ENCODE data around the gene ALDOB. TPM values are rescaled to one million over a fixed set of nuclear protein-coding genes. Genes with fewer than 3 reads are reported as not detected.

Gene ALDOB
- polyA plus RNA-seq, 2 of the 4 experiments (the other 2 are of a cell fraction), result not detected

DNA sequence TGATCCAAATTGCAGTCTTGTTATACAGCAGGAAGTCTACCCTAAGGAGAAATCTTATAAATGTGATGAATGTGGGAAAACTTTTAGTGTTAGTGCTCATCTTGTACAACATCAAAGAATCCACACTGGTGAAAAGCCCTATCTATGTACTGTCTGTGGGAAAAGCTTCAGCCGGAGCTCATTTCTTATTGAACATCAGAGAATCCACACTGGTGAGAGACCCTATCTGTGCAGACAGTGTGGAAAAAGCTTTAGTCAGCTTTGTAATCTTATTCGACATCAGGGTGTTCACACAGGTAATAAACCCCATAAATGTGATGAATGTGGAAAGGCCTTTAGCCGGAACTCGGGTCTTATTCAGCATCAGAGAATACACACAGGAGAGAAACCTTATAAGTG lies 26.5 kb downstream of the ALDOB start:
- H3K27ac ChIP-seq, result no peak overlapping the region
- TF ChIP-seq, protein P1, sequence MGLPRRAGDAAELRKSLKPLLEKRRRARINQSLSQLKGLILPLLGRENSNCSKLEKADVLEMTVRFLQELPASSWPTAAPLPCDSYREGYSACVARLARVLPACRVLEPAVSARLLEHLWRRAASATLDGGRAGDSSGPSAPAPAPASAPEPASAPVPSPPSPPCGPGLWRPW (IDR thresholded peaks at IDR 0.05), result peak; percentile 21; the same call in 1 of the 2 replicates
- peak; percentile 32; the same call in 1 of the 2 replicates for TF ChIP-seq KDM1A (IDR thresholded peaks at IDR 0.05; ENCODE audit: low read depth)
- TF ChIP-seq FOSL2 (IDR thresholded peaks at IDR 0.05), result no peak
- no peak for TF ChIP-seq FOSL2 (CRISPR knock-in tag; IDR thresholded peaks at IDR 0.05)
- 0 out of 2 replicates have a peak, but pooled peaks have one; percentile 41 for TF ChIP-seq GATA3 (IDR thresholded peaks at IDR 0.05; ENCODE audit: borderline replicate concordance)
- no peak for TF ChIP-seq CBX8 (IDR thresholded peaks at IDR 0.05)
- WGBS (ENCODE audit: missing lambda C conversion rate), result 88% methylated on average over 4 of the region's 4 CpGs
- ChIA-PET CTCF (interaction anchor here (0.9 to 2.2 kb wide), 5 partner anchors 11 to 22 kb away, joined by 3 to 9 read pairs (median 4); partner anchors contain the start of gene MRPL50), POLR2A (interaction anchor here (1.5 kb wide), 1 partner anchor 11 kb away, joined by 8 read pairs; the partner anchor contains the start of genes MRPL50 and ZNF189)
- H3K4me1 ChIP-seq, result no peaks in the 10 kb centered on the region
- FAIRE-seq (no peak), ATAC-seq (no peak; a peak in 1 of 6 replicates), DNase-seq (ENCODE audit: low read depth in 1 of 2, low spot score in 1 of 2) (peak in 1 of 2 experiments; percentile 45)
- no peak overlapping the region for H3K4me2 ChIP-seq
- peaks cover 96% of the 10 kb centered on the region for H3K9me3 ChIP-seq
- no peak overlapping the region for H3K4me3 ChIP-seq

DNA sequence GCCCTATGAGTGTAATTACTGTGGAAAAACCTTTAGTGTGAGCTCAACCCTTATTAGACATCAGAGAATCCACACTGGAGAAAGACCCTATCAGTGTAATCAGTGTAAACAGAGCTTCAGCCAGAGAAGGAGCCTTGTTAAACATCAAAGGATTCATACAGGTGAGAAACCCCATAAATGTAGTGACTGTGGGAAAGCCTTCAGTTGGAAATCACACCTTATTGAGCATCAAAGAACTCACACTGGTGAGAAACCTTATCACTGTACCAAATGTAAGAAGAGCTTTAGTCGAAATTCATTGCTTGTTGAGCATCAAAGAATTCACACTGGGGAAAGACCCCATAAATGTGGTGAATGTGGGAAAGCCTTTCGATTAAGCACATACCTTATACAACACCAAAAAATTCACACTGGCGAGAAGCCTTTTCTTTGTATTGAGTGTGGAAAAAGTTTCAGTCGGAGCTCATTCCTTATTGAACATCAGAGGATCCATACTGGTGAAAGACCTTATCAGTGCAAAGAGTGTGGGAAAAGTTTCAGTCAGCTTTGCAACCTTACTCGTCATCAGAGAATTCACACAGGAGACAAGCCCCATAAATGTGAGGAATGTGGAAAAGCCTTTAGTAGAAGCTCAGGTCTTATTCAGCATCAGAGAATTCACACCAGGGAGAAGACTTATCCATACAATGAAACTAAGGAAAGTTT lies 27.0 kb downstream of the ALDOB start:
- 91% methylated on average over 5 of the region's 5 CpGs for WGBS (ENCODE audit: missing lambda C conversion rate)
- ATAC-seq (no peak), DNase-seq (ENCODE audit: low read depth in 1 of 2, low spot score in 1 of 2) (peak in 1 of 2 experiments; percentile 27), FAIRE-seq (no peak)
- Histone ChIP-seq H3K4me2 (no peak overlapping the region), H3K27ac (no peak overlapping the region), H3K4me3 (no peak overlapping the region), H3K4me1 (no peaks in the 10 kb centered on the region), H3K9me3 (peaks cover 97% of the 10 kb centered on the region)
- TF ChIP-seq POLR2AphosphoS2 (conservative IDR thresholded peaks at IDR 0.05; ENCODE audit: low read length), result no peak
- no peak for TF ChIP-seq MAFK (IDR thresholded peaks at IDR 0.05; ENCODE audit: partially characterized antibody)
- TF ChIP-seq, protein P2, sequence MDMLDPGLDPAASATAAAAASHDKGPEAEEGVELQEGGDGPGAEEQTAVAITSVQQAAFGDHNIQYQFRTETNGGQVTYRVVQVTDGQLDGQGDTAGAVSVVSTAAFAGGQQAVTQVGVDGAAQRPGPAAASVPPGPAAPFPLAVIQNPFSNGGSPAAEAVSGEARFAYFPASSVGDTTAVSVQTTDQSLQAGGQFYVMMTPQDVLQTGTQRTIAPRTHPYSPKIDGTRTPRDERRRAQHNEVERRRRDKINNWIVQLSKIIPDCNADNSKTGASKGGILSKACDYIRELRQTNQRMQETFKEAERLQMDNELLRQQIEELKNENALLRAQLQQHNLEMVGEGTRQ (IDR thresholded peaks at IDR 0.05), result no peak
- no peak for TF ChIP-seq CHD4 (IDR thresholded peaks at IDR 0.05; ENCODE audit: borderline replicate concordance)
- no peak for TF ChIP-seq HOXB5 (CRISPR knock-in tag; IDR thresholded peaks at IDR 0.05)
- TF ChIP-seq, protein P3, sequence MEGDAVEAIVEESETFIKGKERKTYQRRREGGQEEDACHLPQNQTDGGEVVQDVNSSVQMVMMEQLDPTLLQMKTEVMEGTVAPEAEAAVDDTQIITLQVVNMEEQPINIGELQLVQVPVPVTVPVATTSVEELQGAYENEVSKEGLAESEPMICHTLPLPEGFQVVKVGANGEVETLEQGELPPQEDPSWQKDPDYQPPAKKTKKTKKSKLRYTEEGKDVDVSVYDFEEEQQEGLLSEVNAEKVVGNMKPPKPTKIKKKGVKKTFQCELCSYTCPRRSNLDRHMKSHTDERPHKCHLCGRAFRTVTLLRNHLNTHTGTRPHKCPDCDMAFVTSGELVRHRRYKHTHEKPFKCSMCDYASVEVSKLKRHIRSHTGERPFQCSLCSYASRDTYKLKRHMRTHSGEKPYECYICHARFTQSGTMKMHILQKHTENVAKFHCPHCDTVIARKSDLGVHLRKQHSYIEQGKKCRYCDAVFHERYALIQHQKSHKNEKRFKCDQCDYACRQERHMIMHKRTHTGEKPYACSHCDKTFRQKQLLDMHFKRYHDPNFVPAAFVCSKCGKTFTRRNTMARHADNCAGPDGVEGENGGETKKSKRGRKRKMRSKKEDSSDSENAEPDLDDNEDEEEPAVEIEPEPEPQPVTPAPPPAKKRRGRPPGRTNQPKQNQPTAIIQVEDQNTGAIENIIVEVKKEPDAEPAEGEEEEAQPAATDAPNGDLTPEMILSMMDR (IDR thresholded peaks at IDR 0.05), result no peak
- no peak for TF ChIP-seq NR3C1 (IDR thresholded peaks at IDR 0.05)
- no peak for TF ChIP-seq EHMT2 (IDR thresholded peaks at IDR 0.05; ENCODE audit: low read depth)
- TF ChIP-seq, protein P4, sequence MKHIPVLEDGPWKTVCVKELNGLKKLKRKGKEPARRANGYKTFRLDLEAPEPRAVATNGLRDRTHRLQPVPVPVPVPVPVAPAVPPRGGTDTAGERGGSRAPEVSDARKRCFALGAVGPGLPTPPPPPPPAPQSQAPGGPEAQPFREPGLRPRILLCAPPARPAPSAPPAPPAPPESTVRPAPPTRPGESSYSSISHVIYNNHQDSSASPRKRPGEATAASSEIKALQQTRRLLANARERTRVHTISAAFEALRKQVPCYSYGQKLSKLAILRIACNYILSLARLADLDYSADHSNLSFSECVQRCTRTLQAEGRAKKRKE (CRISPR knock-in tag; IDR thresholded peaks at IDR 0.05; ENCODE audit: low read depth), result no peak
- TF ChIP-seq, protein P5, sequence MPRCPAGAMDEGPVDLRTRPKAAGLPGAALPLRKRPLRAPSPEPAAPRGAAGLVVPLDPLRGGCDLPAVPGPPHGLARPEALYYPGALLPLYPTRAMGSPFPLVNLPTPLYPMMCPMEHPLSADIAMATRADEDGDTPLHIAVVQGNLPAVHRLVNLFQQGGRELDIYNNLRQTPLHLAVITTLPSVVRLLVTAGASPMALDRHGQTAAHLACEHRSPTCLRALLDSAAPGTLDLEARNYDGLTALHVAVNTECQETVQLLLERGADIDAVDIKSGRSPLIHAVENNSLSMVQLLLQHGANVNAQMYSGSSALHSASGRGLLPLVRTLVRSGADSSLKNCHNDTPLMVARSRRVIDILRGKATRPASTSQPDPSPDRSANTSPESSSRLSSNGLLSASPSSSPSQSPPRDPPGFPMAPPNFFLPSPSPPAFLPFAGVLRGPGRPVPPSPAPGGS (IDR thresholded peaks at IDR 0.05), result no peak
- no peak for TF ChIP-seq JUN (IDR thresholded peaks at IDR 0.05)
- CTCF ChIA-PET, result interaction anchor here (0.9 to 2.2 kb wide), 5 partner anchors 11 to 23 kb away, joined by 3 to 9 read pairs (median 4); partner anchors contain the start of gene MRPL50
- POLR2A ChIA-PET, result interaction anchor here (1.5 kb wide), 1 partner anchor 10 kb away, joined by 8 read pairs; the partner anchor contains the start of genes MRPL50 and ZNF189

Measured in A549 (cell line).